ENCODE results near the gene ATP2A2.
A peak's percentile ranks its signal among the peaks of the same experiment; 100 is the strongest.
"Not testable (repeated sequence)": the region's sequence is repeated elsewhere in the genome, so short reads cannot be mapped to it uniquely, and the experiment has no call there.

ATP2A2 gene

GRCh38 chr12:110339184-110339952 is 58.3 kb downstream of the ATP2A2 start:
- H3K4me3 ChIP-seq (ENCODE audit: low read length in 2 of 2): no peak overlapping the region
- H3K9ac ChIP-seq (ENCODE audit: low read depth, low read length, poor library complexity): no peak overlapping the region
- H2BK120ac ChIP-seq (ENCODE audit: low read depth, low read length): no peak overlapping the region
- H4K8ac ChIP-seq (ENCODE audit: low read depth, low read length): no peak overlapping the region
- H3K4me1 ChIP-seq (ENCODE audit: control insufficient read depth in 2 of 2, insufficient read depth in 1 of 2, low read depth in 1 of 2, low read length in 2 of 2): no peaks in the 10 kb centered on the region
- H2BK12ac ChIP-seq (ENCODE audit: low read length): no peak overlapping the region
- no peak overlapping the region for H2AK5ac ChIP-seq (ENCODE audit: low read depth, low read length)
- H3K79me1 ChIP-seq (ENCODE audit: low read depth, low read length): no peaks in the 10 kb centered on the region
- no peaks in the 10 kb centered on the region for H3K9me3 ChIP-seq (replicated peaks in 1 of 2; ENCODE audit: control insufficient read depth in 2 of 2, insufficient read depth in 1 of 2, low read depth in 1 of 2, low read length in 2 of 2)
- no peak overlapping the region for H2BK5ac ChIP-seq (ENCODE audit: low read length)
- no peak overlapping the region for H3K27ac ChIP-seq (replicated peaks; ENCODE audit: low read length)
- DNase-seq (ENCODE audit: low spot score): no peak
- H3K4me2 ChIP-seq (ENCODE audit: insufficient read depth, low read length, poor library complexity, severe bottlenecking): no peak overlapping the region
- no peak overlapping the region for H3K23ac ChIP-seq (ENCODE audit: low read depth, low read length, poor library complexity)
- no peak overlapping the region for H4K91ac ChIP-seq (ENCODE audit: low read depth, low read length, poor library complexity)
- no CpG with 5 or more reads among the region's 8 CpGs for WGBS, 2 donors (ENCODE audit: extremely low coverage in 2 of 2, insufficient read length in 2 of 2, insufficient replicate concordance in 1 of 2)
- H3K27me3 ChIP-seq (ENCODE audit: control insufficient read depth in 3 of 3, insufficient read depth in 3 of 3, low read depth in 1 of 3, low read length in 3 of 3): no peaks in the 10 kb centered on the region
- H2AFZ ChIP-seq (ENCODE audit: low read length): no peak overlapping the region
- no peak overlapping the region for H3K4ac ChIP-seq (ENCODE audit: low read length)
- H3K14ac ChIP-seq (ENCODE audit: low read length): no peak overlapping the region
- no peak overlapping the region for H3K18ac ChIP-seq (ENCODE audit: low read length)
- H2BK15ac ChIP-seq (ENCODE audit: low read length): no peak overlapping the region
- H3K36me3 ChIP-seq (replicated peaks in 1 of 2; ENCODE audit: control insufficient read depth in 2 of 2, insufficient read depth in 2 of 2, low read length in 2 of 2): peaks cover 66 to 100% of the 10 kb centered on the region in 2 donors

- H2BK15ac ChIP-seq (ENCODE audit: low read length): not testable (repeated sequence)
- WGBS, 2 donors (ENCODE audit: extremely low coverage in 2 of 2, insufficient read length in 2 of 2, insufficient replicate concordance in 1 of 2): no CpG with 5 or more reads among the region's 8 CpGs
Observed at GRCh38 chr12:110340261-110340660, 59.2 kb downstream of the ATP2A2 start.

GRCh38 chr12:110340706-110341105 is 59.7 kb downstream of the ATP2A2 start:
- H3K36me3 ChIP-seq (replicated peaks in 1 of 2; ENCODE audit: control insufficient read depth in 2 of 2, insufficient read depth in 2 of 2, low read length in 2 of 2): peaks cover 69 to 100% of the 10 kb centered on the region in 2 donors
- peak overlapping the region; percentile 5 for H3K9ac ChIP-seq (ENCODE audit: low read depth, low read length, poor library complexity)
- no peaks in the 10 kb centered on the region for H3K27me3 ChIP-seq (ENCODE audit: control insufficient read depth in 3 of 3, insufficient read depth in 3 of 3, low read depth in 1 of 3, low read length in 3 of 3)
- no peak overlapping the region for H3K23ac ChIP-seq (ENCODE audit: low read depth, low read length, poor library complexity)
- no peak overlapping the region for H2BK15ac ChIP-seq (ENCODE audit: low read length)
- no peak overlapping the region for H2AFZ ChIP-seq (ENCODE audit: low read length)
- no peak overlapping the region for H4K91ac ChIP-seq (ENCODE audit: low read depth, low read length, poor library complexity)
- no peak overlapping the region for H3K4me2 ChIP-seq (ENCODE audit: insufficient read depth, low read length, poor library complexity, severe bottlenecking)
- peak overlapping the region; percentile 31 for H2BK5ac ChIP-seq (ENCODE audit: low read length)
- WGBS, 2 donors (ENCODE audit: extremely low coverage in 2 of 2, insufficient read length in 2 of 2, insufficient replicate concordance in 1 of 2): no CpG with 5 or more reads among the region's 18 CpGs
- no peaks in the 10 kb centered on the region for H3K4me1 ChIP-seq (ENCODE audit: control insufficient read depth in 2 of 2, insufficient read depth in 1 of 2, low read depth in 1 of 2, low read length in 2 of 2)
- no peak for DNase-seq (ENCODE audit: low spot score)
- no peak overlapping the region for H3K14ac ChIP-seq (ENCODE audit: low read length)
- no peak overlapping the region for H2AK5ac ChIP-seq (ENCODE audit: low read depth, low read length)
- H4K8ac ChIP-seq (ENCODE audit: low read depth, low read length): no peak overlapping the region
- H3K18ac ChIP-seq (ENCODE audit: low read length): no peak overlapping the region
- no peak overlapping the region for H3K4ac ChIP-seq (ENCODE audit: low read length)
- H3K9me3 ChIP-seq (replicated peaks in 1 of 2; ENCODE audit: control insufficient read depth in 2 of 2, insufficient read depth in 1 of 2, low read depth in 1 of 2, low read length in 2 of 2): no peaks in the 10 kb centered on the region
- H3K27ac ChIP-seq (replicated peaks; ENCODE audit: low read length): no peak overlapping the region
- H2BK120ac ChIP-seq (ENCODE audit: low read depth, low read length): no peak overlapping the region
- H2BK12ac ChIP-seq (ENCODE audit: low read length): no peak overlapping the region
- H3K4me3 ChIP-seq (ENCODE audit: low read length in 2 of 2): no peak overlapping the region
- no peaks in the 10 kb centered on the region for H3K79me1 ChIP-seq (ENCODE audit: low read depth, low read length)

More at GRCh38 chr12:110340261-110340660, 59.2 kb downstream of the ATP2A2 start:
- H4K8ac ChIP-seq (ENCODE audit: low read depth, low read length); H3K23ac ChIP-seq (ENCODE audit: low read depth, low read length, poor library complexity); H3K27ac ChIP-seq (replicated peaks; ENCODE audit: low read length); H3K4me2 ChIP-seq (ENCODE audit: insufficient read depth, low read length, poor library complexity, severe bottlenecking); H3K4me1 ChIP-seq (ENCODE audit: control insufficient read depth in 2 of 2, insufficient read depth in 1 of 2, low read depth in 1 of 2, low read length in 2 of 2); H2AFZ ChIP-seq (ENCODE audit: low read length); H2BK120ac ChIP-seq (ENCODE audit: low read depth, low read length); H2BK12ac ChIP-seq (ENCODE audit: low read length); H3K9me3 ChIP-seq (replicated peaks in 1 of 2; ENCODE audit: control insufficient read depth in 2 of 2, insufficient read depth in 1 of 2, low read depth in 1 of 2, low read length in 2 of 2); H3K4ac ChIP-seq (ENCODE audit: low read length); DNase-seq (ENCODE audit: low spot score); H3K18ac ChIP-seq (ENCODE audit: low read length); H3K4me3 ChIP-seq (ENCODE audit: low read length in 2 of 2); H4K91ac ChIP-seq (ENCODE audit: low read depth, low read length, poor library complexity); H3K79me1 ChIP-seq (ENCODE audit: low read depth, low read length); H3K9ac ChIP-seq (ENCODE audit: low read depth, low read length, poor library complexity); H2AK5ac ChIP-seq (ENCODE audit: low read depth, low read length); H3K27me3 ChIP-seq (ENCODE audit: control insufficient read depth in 3 of 3, insufficient read depth in 3 of 3, low read depth in 1 of 3, low read length in 3 of 3); H3K14ac ChIP-seq (ENCODE audit: low read length): not testable (repeated sequence)
- peak overlapping the region; percentile 31 for H2BK5ac ChIP-seq (ENCODE audit: low read length)
- H3K36me3 ChIP-seq (replicated peaks in 1 of 2; ENCODE audit: control insufficient read depth in 2 of 2, insufficient read depth in 2 of 2, low read length in 2 of 2): peaks cover 69 to 100% of the 10 kb centered on the region in 2 donors

GRCh38 chr12:110342157-110342556 is 61.1 kb downstream of the ATP2A2 start:
- no peak overlapping the region for H3K18ac ChIP-seq (ENCODE audit: low read length)
- no peaks in the 10 kb centered on the region for H3K79me1 ChIP-seq (ENCODE audit: low read depth, low read length)
- peaks cover 61 to 100% of the 10 kb centered on the region in 2 donors for H3K36me3 ChIP-seq (replicated peaks in 1 of 2; ENCODE audit: control insufficient read depth in 2 of 2, insufficient read depth in 2 of 2, low read length in 2 of 2)
- H4K91ac ChIP-seq (ENCODE audit: low read depth, low read length, poor library complexity): no peak overlapping the region
- H3K23ac ChIP-seq (ENCODE audit: low read depth, low read length, poor library complexity): no peak overlapping the region
- no peak for DNase-seq (ENCODE audit: low spot score)
- H2AFZ ChIP-seq (ENCODE audit: low read length): no peak overlapping the region
- H4K8ac ChIP-seq (ENCODE audit: low read depth, low read length): no peak overlapping the region
- no peak overlapping the region for H3K4me3 ChIP-seq (ENCODE audit: low read length in 2 of 2)
- H2BK5ac ChIP-seq (ENCODE audit: low read length): no peak overlapping the region
- H3K9me3 ChIP-seq (replicated peaks in 1 of 2; ENCODE audit: control insufficient read depth in 2 of 2, insufficient read depth in 1 of 2, low read depth in 1 of 2, low read length in 2 of 2): no peaks in the 10 kb centered on the region
- H3K27me3 ChIP-seq (ENCODE audit: control insufficient read depth in 3 of 3, insufficient read depth in 3 of 3, low read depth in 1 of 3, low read length in 3 of 3): no peaks in the 10 kb centered on the region
- no peak overlapping the region for H2BK15ac ChIP-seq (ENCODE audit: low read length)
- H2AK5ac ChIP-seq (ENCODE audit: low read depth, low read length): no peak overlapping the region
- H3K4me2 ChIP-seq (ENCODE audit: insufficient read depth, low read length, poor library complexity, severe bottlenecking): no peak overlapping the region
- no peak overlapping the region for H2BK120ac ChIP-seq (ENCODE audit: low read depth, low read length)
- H3K9ac ChIP-seq (ENCODE audit: low read depth, low read length, poor library complexity): no peak overlapping the region
- no peak overlapping the region for H3K14ac ChIP-seq (ENCODE audit: low read length)
- H3K4me1 ChIP-seq (ENCODE audit: control insufficient read depth in 2 of 2, insufficient read depth in 1 of 2, low read depth in 1 of 2, low read length in 2 of 2): no peaks in the 10 kb centered on the region
- no CpG with 5 or more reads among the region's 15 CpGs for WGBS, 2 donors (ENCODE audit: extremely low coverage in 2 of 2, insufficient read length in 2 of 2, insufficient replicate concordance in 1 of 2)
- H3K27ac ChIP-seq (replicated peaks; ENCODE audit: low read length): no peak overlapping the region
- no peak overlapping the region for H3K4ac ChIP-seq (ENCODE audit: low read length)
- no peak overlapping the region for H2BK12ac ChIP-seq (ENCODE audit: low read length)

Measured in neuronal stem cell (in vitro differentiated cells).